SKM-1 treated with dmso at 0.1 percent for 144 hours (cell line): Measurements from ENCODE around the gene ERAS.
"Not testable (repeated sequence)": the region's sequence is repeated elsewhere in the genome, so short reads cannot be mapped to it uniquely, and the experiment has no call there.

Experiments used
- DNase-seq: peaks from one replicate; lab custom pipeline; 2025; ENCODE audit not compliant: unreplicated experiment; lab: John Stamatoyannopoulos, UW

Gene ERAS

GRCh38 chrX:48794911-48795515, 31.3 kb upstream of the ERAS start:
- no peak for DNase-seq

- no peak for DNase-seq
Observed at GRCh38 chrX:48798318-48798717, 28.0 kb upstream of the ERAS start.

- DNase-seq = peak; percentile 19
Observed at GRCh38 chrX:48800574-48801279, 25.6 kb upstream of the ERAS start.

- peak; percentile 90 for DNase-seq
Observed at GRCh38 chrX:48801280-48802088, 24.8 kb upstream of the ERAS start, which contains the start of gene HDAC6. TSS of gene HDAC6 (plus strand) at chrX:48802067. CDS start at chrX:48802693, 626 bp downstream.

- peak; percentile 46 for DNase-seq
Observed at GRCh38 chrX:48802089-48802904, 24.0 kb upstream of the ERAS start.

- DNase-seq = no peak
Observed at GRCh38 chrX:48802905-48803200, 23.5 kb upstream of the ERAS start.

- DNase-seq = no peak
Observed at GRCh38 chrX:48806081-48806480, 20.2 kb upstream of the ERAS start.

- DNase-seq = peak; percentile 41
Observed at GRCh38 chrX:48813644-48814043, 12.7 kb upstream of the ERAS start.

- no peak for DNase-seq
Observed at GRCh38 chrX:48814722-48815121, 11.6 kb upstream of the ERAS start.

GRCh38 chrX:48815266-48815665, 11.0 kb upstream of the ERAS start:
- no peak for DNase-seq

GRCh38 chrX:48816014-48816810, 10.1 kb upstream of the ERAS start:
- no peak for DNase-seq

GRCh38 chrX:48818098-48818497, 8.2 kb upstream of the ERAS start:
- DNase-seq = no peak

GRCh38 chrX:48818866-48819265, 7.4 kb upstream of the ERAS start:
- DNase-seq = no peak

GRCh38 chrX:48819394-48819793, 6.9 kb upstream of the ERAS start:
- not testable (repeated sequence) for DNase-seq

- no peak for DNase-seq
Observed at GRCh38 chrX:48823053-48823452, 3.3 kb upstream of the ERAS start.

GRCh38 chrX:48824066-48824465, 2.2 kb upstream of the ERAS start:
- DNase-seq = no peak

GRCh38 chrX:48826876-48827653, 752 bp downstream of the ERAS start:
- no peak for DNase-seq

GRCh38 chrX:48827654-48827968, 1.3 kb downstream of the ERAS start:
- DNase-seq = no peak

- no peak for DNase-seq
Observed at GRCh38 chrX:48829016-48829735, 2.9 kb downstream of the ERAS start.
